Measurements from ENCODE around the gene CARD10. TPM values are rescaled to one million over a fixed set of nuclear protein-coding genes. Genes with fewer than 3 reads are reported as not detected.

Gene CARD10
- total and polyA plus RNA-seq, 2 of the 13 experiments (the other 11 are each of a cell fraction or from before 2014, with no cell fraction given): 35.2 to 55.8 TPM

DNA sequence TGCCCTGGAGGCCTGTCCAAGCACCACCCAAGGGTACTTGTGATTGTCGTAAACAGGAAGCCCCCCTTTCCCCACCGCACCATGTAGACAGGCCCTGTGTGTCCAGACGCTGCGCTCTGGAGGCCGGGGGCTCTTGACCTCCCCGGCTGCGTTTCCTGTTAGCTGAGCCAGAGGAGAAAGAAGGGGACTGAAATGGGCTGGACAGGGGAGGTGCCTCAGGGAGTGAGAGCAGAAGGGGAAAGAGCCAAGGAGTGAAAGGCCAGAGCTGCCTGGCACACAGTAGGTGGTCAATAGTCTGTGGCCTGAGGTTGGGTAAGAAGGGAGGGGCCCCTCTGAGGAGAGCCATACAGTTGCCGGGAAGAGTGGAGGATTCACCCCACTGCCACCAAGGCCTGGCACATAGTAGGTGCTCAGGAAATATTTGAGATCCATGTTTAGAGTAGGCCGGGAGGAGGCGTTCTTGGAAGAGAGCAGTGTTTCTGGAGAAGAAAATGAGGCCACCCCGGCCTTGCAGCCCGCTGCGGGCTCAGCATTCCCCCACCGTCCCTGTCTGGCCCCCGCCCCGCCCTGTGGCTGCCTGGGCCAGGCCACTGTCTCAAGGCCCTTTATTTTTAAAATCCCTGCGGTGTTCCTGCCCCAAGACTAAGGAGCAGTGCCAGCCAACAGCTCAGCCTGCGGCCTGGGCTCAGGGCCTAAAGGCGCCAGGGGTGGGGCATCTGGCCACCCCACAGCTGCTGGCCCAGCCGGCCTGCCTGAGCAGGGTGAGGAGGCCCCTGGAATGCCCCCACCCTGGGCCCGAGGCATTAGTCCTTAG is 27.4 kb upstream of the CARD10 start (continued):
- TF ChIP-seq, protein P1, sequence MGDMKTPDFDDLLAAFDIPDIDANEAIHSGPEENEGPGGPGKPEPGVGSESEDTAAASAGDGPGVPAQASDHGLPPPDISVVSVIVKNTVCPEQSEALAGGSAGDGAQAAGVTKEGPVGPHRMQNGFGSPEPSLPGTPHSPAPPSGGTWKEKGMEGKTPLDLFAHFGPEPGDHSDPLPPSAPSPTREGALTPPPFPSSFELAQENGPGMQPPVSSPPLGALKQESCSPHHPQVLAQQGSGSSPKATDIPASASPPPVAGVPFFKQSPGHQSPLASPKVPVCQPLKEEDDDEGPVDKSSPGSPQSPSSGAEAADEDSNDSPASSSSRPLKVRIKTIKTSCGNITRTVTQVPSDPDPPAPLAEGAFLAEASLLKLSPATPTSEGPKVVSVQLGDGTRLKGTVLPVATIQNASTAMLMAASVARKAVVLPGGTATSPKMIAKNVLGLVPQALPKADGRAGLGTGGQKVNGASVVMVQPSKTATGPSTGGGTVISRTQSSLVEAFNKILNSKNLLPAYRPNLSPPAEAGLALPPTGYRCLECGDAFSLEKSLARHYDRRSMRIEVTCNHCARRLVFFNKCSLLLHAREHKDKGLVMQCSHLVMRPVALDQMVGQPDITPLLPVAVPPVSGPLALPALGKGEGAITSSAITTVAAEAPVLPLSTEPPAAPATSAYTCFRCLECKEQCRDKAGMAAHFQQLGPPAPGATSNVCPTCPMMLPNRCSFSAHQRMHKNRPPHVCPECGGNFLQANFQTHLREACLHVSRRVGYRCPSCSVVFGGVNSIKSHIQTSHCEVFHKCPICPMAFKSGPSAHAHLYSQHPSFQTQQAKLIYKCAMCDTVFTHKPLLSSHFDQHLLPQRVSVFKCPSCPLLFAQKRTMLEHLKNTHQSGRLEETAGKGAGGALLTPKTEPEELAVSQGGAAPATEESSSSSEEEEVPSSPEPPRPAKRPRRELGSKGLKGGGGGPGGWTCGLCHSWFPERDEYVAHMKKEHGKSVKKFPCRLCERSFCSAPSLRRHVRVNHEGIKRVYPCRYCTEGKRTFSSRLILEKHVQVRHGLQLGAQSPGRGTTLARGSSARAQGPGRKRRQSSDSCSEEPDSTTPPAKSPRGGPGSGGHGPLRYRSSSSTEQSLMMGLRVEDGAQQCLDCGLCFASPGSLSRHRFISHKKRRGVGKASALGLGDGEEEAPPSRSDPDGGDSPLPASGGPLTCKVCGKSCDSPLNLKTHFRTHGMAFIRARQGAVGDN (CRISPR knock-in tag; IDR thresholded peaks at IDR 0.05): peak; percentile 48; the same call in 1 of the 2 replicates
- no peak for TF ChIP-seq JDP2 (CRISPR knock-in tag; IDR thresholded peaks at IDR 0.05; ENCODE audit: borderline replicate concordance)
- TF ChIP-seq, protein P2, sequence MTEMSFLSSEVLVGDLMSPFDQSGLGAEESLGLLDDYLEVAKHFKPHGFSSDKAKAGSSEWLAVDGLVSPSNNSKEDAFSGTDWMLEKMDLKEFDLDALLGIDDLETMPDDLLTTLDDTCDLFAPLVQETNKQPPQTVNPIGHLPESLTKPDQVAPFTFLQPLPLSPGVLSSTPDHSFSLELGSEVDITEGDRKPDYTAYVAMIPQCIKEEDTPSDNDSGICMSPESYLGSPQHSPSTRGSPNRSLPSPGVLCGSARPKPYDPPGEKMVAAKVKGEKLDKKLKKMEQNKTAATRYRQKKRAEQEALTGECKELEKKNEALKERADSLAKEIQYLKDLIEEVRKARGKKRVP (CRISPR knock-in tag; IDR thresholded peaks at IDR 0.05): no peak
- TF ChIP-seq POGZ (CRISPR knock-in tag; IDR thresholded peaks at IDR 0.05): no peak
- no peak for TF ChIP-seq STAG1 (CRISPR knock-in tag; IDR thresholded peaks at IDR 0.05)
- TF ChIP-seq, protein P3, sequence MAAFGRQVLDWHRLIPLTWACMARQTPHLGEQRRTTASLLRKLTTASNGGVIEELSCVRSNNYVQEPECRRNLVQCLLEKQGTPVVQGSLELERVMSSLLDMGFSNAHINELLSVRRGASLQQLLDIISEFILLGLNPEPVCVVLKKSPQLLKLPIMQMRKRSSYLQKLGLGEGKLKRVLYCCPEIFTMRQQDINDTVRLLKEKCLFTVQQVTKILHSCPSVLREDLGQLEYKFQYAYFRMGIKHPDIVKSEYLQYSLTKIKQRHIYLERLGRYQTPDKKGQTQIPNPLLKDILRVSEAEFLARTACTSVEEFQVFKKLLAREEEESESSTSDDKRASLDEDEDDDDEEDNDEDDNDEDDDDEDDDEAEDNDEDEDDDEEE (CRISPR knock-in tag; IDR thresholded peaks at IDR 0.05): no peak; the same call in 1 of the 2 replicates
- no peak for TF ChIP-seq TCF12 (IDR thresholded peaks at IDR 0.05)
- no peak for TF ChIP-seq TCF12 (CRISPR knock-in tag; IDR thresholded peaks at IDR 0.05)
- no peak for TF ChIP-seq PTBP1 (IDR thresholded peaks at IDR 0.05; ENCODE audit: low read depth, low read length, poor library complexity, severe bottlenecking)
- no peak for TF ChIP-seq ZNF772 (CRISPR knock-in tag; IDR thresholded peaks at IDR 0.05)
- TF ChIP-seq, protein P4, sequence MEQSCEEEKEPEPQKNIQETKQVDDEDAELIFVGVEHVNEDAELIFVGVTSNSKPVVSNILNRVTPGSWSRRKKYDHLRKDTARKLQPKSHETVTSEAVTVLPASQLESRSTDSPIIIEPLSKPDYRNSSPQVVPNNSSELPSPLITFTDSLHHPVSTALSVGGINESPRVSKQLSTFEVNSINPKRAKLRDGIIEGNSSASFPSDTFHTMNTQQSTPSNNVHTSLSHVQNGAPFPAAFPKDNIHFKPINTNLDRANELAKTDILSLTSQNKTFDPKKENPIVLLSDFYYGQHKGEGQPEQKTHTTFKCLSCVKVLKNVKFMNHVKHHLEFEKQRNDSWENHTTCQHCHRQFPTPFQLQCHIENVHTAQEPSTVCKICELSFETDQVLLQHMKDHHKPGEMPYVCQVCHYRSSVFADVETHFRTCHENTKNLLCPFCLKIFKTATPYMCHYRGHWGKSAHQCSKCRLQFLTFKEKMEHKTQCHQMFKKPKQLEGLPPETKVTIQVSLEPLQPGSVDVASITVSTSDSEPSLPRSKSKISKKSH (CRISPR knock-in tag; IDR thresholded peaks at IDR 0.05; ENCODE audit: borderline replicate concordance): no peak
- TF ChIP-seq POLR2A (IDR thresholded peaks at IDR 0.05; ENCODE audit: insufficient read depth in 1 of 2, low read depth in 2 of 2, low read length in 2 of 2): no peak; a peak in 2 of 4 replicates
- TF ChIP-seq MTF1 (CRISPR knock-in tag; IDR thresholded peaks at IDR 0.05): 0 out of 2 replicates have a peak, but pooled peaks have one; percentile 36
- TF ChIP-seq HOXA3 (CRISPR knock-in tag; IDR thresholded peaks at IDR 0.05): peak; percentile 14; the same call in 1 of the 2 replicates
- no peak for TF ChIP-seq ZSCAN31 (CRISPR knock-in tag; IDR thresholded peaks at IDR 0.05; ENCODE audit: low read depth)
- no peak for TF ChIP-seq ZFYVE20 (CRISPR knock-in tag; IDR thresholded peaks at IDR 0.05; ENCODE audit: borderline replicate concordance, low read depth)
- TF ChIP-seq ZNF30 (CRISPR knock-in tag; IDR thresholded peaks at IDR 0.05): no peak
- TF ChIP-seq ZNF225 (CRISPR knock-in tag; IDR thresholded peaks at IDR 0.05): no peak
- TF ChIP-seq KAT8 (CRISPR knock-in tag; IDR thresholded peaks at IDR 0.05): no peak
- peak; percentile 12; the same call in 1 of the 2 replicates for TF ChIP-seq TAF1 (CRISPR knock-in tag; IDR thresholded peaks at IDR 0.05)
- 0 out of 2 replicates have a peak, but pooled peaks have one; percentile 7 for TF ChIP-seq ZNF44 (CRISPR knock-in tag; IDR thresholded peaks at IDR 0.05)
- no peak for TF ChIP-seq FOXM1 (CRISPR knock-in tag; IDR thresholded peaks at IDR 0.05)

All from HepG2 (cell line).